ENCODE data around the gene VPS13C.

VPS13C gene

DNA sequence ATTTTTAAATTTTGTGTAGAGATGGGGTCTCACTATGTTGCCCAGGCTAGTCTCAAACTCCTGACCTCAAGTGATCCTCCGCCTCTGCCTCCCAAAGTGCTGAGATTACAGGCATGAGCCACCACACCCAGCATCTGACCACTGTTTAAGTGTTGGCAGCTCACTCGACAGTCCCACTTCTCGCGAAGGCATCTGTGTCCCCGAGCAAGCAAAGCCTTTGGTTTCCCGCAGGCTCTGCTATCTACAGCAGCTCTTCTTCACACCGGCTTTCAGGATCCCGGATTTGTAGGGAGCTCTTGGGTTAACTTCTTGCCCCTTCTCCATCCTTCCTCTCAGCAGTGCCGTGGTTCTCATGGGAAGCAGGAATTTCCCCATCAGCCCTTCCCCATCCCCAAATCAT lies 240.9 kb downstream of the VPS13C start:
- DNase-seq (ENCODE audit: low spot score), result no peak

DNA sequence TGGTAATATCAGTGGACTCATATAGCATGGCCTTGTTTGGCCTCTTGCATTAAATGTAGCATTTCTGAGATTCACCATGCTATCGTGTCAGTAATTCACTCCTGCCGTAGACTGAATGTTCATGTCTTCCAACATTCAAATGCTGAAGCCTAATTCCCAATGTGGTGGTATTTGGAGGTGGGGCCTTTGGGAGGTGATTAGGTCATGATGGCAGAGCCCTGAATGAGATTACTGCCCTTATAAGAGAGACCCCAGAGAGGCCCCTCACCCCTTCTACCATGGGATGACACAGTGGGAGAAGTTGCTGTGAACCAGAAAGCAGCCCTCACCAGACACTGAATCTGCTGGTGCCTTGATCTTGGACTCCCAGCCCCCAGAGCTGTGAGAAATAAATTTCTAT lies 241.4 kb downstream of the VPS13C start:
- no peak for DNase-seq (ENCODE audit: low spot score)

DNA sequence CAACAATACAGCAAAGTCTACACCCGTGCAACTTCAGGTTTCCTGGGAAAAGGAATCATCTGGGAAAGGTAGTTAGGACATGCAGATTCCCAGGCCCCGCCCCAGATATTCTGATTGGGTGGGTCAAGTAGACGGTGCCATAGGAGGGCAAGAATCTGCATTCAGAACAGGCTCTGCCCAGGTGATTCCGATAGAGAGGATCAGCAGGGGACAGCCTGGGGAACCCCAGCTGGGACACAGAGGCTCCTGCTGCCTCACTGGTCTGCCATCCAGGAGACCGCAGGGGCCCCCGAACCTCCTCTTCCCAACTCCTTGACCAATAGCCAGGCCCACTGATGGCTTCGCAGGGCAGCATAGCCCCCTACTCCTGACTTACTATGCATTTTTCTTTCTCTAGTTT lies 243.4 kb downstream of the VPS13C start:
- no peak for DNase-seq (ENCODE audit: low spot score)

DNA sequence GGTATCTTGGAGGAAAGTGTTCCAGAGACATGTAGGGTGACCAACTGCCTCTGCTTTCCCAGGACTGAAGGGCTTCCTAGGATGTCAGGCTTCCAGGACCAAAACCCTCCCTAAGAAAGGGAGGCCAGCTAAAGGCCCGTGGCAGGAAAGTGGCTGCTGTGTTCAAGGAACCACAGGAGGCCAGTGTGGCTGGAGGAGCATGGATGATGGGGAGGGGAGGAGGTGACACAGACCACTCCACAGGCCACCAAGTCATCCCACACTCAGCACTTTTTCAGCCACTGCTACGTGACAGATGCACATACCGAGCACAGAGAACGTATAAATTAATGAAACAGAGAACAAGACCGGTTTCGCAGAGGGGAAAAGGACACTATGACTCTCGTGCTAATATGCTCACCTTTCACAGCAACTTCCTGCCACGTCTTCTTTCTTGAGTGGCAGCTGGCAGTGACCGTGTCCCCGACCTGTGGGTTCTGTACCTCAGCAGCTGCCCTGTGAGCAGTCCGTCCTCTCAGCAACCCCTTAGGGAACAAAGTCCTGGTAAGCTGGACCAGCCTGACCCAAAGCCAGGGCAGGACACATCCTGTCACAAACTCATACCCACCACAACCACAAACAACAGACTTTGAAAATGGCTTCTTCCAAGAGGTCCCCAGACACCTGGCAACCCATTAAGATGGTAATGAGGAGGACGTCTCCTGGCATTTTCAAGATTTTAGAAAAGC lies 244.7 kb downstream of the VPS13C start:
- no peak for DNase-seq (ENCODE audit: low spot score)

DNA sequence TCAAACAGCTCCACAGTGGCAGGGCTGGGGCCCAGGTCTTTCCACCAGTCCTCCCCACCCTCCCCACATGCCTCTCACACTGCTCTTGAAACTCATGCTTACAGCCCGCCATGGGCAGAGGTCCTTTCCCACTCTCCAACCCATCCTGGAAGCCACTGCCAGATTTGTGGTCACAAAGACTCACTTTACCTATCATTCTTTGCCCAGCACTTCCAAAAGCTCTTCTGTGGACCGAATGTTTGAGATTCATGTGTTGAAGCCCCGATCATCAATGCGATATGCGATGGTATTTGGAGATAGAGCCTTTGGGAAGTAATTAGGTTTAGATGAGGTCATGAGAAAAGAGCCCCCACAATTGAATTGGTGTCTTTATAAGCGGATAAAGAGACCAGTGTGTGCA lies 247.8 kb downstream of the VPS13C start:
- no peak for DNase-seq (ENCODE audit: low spot score)

DNA sequence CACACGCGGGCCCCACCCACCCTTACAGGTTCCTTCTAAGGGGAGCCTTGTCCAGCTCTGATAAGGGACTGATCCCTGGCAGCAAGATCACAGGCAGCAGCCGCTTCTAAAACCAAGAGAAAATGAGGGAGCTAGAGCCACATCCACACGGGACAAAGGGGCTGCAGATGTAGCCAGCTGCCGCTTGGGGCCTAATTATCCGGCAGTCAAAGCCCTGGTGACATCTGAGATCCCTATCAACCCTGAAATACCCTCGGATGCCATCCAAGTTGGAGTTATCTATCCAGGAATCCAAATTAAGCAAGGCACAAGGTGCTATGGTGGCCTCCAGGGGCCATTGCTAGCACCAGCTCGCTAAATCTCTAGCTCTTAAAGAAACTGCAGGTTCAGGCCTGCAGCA lies 248.3 kb downstream of the VPS13C start:
- no peak for DNase-seq (ENCODE audit: low spot score)

DNA sequence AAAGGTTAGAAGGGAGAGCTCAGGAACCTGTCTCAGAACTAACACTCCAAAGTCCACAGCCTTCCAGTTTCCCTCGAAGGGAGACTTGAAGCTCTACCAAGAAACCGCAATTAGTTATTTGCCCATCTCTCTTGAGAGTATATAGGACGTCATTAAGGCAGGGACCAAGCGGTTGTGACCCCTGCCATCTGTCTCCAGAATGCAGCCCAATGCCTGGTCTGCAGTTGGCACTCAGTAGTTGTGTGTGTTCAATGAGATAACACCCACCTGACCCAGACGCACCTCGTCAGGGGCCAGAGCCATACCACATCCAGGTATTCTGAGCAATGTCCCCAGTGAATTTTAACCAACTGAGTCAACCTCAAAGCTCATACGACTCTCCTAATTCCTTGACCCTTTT lies 251.0 kb downstream of the VPS13C start:
- no peak for DNase-seq (ENCODE audit: low spot score)

DNA sequence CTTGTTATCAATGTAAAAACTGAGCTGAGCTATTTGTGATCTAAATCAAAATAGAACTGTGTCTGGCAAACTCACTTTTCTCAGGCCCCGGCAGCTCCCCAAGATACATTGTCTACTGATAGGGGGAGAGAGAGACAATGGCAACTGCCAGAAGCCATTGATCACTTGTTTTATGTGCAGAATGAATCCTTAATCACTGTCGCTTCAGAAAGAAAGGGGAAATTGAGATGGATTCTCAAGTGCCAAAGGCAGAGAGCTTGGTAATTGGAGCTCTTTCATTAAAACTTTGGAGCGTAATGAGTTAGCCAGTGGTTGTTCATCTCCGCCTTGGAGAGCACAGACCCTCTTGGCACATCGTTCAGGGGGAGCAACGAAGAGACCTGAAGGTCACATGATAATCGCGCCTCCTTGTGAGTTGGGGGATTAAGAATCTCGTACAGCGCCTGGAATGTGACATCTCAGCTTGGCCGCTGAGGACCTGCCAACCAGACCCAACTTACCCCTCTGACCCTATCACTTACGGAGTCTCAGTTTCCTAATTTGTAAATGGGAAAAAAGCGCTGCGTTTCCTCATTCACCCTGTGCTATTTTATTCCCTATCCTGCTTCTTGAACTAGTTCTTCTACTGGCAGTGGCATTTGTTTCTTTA lies 252.8 kb downstream of the VPS13C start:
- no peak for DNase-seq (ENCODE audit: low spot score)
